GM19025 (cell line): ENCODE measurements around the gene SPOP.
"Not testable (repeated sequence)": the region's sequence is repeated elsewhere in the genome, so short reads cannot be mapped to it uniquely, and the experiment has no call there.

Experiments
- ATAC-seq: cut with Tn5 transposase; IDR thresholded peaks from one replicate; pipeline ENCODE4 v1.9.1; 2021; ENCODE audit warnings: mild to moderate bottlenecking, low read depth, moderate library complexity; ENCODE audit not compliant: unreplicated experiment

SPOP gene

DNA sequence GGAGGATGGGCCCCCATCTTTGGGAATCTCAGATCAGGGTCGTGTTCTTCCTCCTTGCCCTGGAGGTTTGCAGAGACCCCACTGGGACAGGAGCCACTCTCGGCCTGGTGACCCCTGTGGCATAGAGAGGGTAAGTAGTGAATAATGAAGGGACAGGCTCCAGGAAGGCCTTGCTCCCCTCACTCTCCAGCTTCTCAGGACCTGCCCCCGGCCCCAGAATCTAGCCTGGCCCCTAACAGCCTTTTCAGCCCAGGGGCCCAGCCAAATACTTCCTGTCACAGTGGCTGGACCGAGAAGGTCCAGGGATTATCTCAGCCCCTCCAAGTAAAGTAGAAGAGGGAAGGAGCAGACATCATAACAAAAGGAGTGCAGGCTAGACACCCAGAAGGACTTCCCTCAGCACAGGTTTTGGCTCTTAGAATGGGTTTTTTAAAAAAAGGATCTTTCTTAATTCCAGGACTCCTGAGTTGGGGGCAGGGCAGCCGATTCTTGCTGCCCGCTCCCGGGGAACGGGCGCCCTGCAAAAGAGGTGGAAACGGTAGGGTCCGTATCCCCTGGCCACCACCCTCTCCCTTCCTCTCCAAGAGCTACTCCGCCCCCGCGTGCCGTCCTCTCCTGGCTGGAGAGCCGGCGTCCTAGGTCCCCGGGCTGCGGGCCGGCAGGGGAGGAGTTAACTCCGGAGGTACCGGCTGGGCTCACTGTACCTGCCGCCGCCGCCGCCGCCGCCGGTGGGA, 102.8 kb downstream of the SPOP start:
- no peak for ATAC-seq

DNA sequence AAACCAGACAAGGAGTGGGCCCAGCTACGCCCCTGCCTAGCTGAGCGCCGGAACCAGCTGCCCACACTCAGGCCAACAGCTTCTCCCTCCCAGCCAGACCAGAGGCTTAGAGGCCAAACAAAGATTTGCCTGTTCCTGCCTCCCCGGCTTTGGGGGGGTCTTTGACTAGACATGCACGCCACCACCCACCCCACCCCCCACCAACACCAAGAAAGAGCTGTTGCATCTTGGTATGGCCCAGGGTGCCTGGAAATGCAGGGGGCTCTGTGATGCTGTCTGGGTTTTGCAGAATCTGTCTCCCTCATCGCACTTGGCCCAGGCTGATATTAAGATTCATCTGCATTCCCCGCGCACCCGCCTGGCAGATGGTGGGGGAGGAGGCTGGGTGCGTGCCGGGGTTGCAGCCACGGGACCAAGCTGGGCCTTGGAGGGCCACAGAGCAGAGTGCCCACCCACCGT, 103.5 kb downstream of the SPOP start:
- ATAC-seq: no peak

DNA sequence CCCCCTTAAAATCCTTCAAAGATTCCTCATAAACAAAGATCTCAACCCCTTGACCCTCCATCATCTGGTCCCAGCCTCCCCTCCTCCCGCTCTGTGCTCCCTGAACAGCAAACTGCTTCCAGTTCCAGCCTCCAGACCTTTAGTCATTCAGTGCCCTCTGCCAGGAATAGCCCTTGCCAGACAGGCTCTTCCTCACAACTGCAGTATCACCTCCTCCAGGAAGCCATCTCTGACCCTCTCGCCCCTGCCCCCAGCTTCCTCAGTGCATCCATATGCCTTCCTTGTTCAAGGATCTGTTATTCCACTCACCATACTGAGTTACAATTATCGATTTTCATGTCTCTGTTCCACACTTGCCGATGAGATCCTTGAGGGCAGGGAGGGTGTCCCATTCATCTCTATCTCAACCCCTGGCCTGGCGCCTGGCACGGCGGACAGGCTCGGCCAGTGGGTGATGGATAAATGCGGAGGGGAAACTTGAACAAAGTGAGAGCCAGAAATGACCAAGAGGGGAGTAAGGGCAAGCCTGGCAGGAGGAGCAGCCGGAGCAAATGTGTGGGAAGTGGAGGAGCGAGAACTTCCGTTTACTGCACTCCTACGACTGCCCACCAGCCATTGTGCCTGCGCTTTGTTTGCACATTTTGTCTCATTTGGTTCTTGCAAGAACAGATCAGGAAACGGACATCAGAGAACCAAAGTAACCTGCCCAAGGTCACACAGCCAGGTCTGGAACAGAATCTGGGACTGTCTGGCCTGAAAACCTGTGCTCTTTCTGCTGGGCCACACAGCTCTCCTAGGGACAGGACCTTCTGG, 104.2 kb downstream of the SPOP start:
- ATAC-seq: no peak

DNA sequence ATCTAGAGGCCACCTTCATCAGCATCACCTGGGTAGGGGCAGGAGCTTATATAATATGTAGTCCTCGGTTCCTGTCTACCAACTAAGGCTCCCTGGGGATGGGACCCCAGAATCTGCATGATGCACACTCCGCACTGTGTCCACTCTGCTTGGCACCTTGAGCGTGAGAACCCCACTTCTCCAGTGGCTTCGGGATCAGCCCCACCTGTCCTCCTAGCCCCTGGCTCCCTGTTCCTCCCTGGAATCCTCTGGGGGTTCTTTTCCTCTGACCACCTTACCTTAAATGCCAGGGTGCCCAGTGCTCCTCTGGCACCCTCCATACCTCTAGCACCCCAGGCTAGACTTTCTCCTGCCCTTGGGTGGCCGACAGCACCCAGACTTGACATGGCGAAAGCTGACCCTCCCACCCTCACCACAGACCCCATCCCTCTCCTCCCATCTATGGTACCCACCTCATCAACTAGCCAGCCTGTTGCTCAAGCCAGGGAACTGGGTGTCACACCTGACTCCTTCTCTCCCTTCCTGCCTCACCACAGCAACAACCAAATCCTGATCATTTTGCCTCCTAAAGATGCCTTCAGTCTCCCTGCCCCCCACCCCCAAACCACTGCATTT, 105.0 kb downstream of the SPOP start:
- no peak for ATAC-seq

DNA sequence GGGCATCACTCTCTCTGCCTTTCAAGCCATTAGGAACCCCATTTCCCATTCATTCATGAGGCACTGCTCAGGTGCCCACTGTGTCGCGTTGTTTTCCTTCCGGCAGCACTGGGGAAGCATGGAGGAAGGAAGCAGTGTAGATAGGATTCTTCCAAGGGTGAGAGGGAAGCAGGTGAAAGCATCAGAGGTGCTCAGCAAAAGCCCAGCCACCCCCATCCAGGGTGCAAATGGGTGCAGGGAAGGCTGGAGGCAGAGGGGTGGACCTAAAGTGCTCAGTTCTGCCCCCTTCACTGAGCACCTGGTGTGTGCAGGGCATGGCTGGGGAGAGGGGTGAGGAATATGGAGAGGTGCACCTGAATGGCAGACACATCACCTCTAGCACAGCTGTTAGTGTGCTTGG, 105.7 kb downstream of the SPOP start:
- ATAC-seq: no peak

DNA sequence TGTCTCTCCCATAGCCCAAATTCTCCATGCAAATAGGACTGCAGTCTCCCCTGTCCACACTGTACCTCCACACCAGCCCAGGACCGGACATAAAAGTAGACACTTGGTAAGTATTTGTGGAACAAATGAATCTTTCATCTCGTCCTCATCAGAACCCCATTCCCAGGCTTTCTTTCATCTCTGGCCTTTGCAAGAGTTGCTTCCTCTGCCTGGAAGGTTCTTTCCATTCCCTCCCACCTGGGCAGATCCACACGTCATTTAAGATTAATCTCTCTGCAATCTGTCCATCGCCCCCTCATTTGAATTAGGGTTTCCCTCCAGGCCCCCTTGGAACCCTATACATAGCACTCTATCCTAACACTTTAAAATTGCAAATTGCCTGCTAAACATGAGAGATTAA, 106.1 kb downstream of the SPOP start:
- ATAC-seq: no peak

DNA sequence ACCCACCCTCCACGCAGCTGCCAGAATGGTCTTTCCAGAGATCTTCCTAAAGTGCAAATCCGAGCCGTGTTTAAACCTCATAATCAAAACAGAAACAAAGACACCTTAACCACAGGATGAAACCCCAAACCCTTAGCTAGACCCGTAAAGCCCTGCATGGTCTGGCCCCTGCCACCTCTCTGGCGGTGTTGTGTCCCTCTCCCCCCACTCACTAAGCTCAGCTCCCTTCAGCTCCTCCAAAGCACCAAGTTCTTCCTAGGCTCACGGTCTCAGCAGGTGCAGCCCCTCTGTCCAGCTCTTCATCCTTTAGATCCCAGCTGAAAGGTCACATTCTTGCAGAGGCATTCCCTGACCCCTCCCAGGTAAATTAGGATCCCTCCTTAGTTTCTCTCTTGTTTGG, 106.6 kb downstream of the SPOP start:
- ATAC-seq: no peak

DNA sequence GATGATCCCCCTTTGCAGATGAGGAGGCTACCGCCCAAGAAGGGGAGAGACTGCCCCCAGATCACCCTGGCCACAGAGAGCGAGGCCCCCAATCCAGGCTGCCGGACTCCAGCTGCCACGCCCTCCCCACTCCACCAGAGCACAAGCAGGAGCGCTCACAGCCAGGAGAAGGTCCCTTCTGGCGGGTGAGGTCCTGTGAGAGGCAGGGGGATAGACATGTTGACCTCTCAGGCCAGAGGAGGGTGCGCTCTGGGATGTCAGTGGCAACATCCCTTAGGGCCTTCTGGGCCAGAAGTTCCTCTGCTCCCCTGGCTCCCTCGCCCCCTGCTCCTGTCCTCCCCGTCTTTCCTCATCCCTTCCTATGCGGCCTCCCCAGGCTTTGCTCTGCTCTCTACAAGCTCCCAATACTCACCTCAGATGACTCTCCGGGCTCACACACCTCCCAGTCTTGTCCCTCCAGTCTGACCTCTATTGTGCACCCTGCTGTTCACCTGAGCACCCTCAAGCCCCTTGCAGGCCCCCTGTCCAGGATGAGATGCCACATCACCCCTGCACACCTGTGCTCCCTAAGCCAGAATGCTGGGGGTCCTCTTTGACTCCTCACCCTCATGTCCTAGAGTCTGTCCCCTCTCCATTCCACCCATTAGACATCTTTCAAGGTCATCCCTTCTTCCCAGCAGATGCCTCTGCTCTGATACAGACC, 107.2 kb downstream of the SPOP start:
- ATAC-seq: no peak

DNA sequence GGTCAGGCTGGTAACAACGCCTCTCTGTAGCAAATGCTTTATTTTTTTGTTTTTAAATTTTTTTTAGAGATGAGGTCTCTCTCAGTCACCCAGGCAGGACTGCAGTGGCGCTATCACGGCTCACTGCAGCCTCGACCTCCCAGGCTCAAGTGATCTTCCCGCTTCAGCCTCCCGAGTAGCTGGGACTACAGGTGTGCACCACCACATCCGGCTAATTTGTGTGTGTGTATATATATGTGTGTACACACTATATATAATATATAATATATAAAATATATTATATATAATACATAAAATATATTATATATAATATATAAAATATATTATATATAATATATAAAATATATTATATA, 109.2 kb downstream of the SPOP start:
- ATAC-seq: not testable (repeated sequence)

DNA sequence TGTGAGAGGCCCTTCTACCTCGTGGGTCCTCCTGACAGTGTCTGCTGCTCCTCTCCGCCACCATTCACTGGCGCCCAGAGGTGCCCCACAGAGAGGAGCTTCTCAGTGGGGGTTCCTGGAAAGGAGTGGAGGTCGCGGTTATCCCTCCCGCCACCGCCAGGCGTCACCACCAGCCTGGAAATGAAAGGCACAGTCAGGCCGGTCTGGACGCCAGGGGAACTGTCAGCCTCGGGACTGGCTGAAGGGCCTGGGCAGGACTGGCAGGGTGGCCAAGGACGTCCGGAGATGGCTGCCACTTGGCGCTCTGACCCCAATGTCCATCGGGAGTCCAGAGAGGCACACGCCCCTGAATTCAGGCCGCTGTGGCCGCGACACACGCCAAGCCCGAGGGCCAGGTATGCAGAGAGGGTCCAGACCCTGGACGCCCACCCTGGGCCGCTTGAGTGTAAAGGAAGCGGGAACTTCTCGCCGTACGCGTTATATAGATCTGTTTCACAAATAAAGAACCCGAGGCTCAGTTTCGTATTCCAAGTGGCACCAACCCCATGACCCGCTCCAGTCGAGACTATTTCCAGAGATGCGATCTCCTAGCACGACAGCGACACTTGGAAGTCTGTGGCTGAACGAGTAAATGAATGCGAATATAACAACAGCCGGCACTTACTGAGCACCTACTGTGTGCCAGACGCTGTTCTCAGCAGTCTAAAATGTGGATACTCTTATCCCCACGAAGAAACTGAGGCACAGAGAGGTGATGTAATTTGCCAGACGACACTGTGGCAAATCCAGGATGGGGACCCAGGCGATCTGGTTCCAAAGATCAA, 109.8 kb downstream of the SPOP start:
- no peak for ATAC-seq

DNA sequence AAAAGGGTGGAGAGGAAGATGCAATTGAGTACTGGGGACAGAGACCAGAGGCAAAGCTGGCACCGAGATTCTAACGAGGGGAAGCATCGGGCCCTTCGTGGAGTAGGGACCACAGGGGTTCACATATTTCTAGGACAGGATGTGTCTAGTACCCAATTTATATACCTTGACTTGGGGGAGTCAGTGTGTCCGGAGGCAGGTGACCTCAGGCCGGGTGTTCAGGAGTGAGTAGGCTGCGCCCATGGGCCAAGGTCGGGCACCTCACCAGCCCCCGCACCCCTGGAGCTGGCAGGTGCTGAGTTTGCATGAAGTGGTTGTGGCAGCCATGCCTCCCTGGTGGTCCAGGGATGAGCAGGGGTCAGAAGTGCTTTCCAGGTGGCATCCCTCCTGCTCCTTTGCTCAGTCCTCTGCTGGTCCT, 110.8 kb downstream of the SPOP start:
- ATAC-seq: no peak

DNA sequence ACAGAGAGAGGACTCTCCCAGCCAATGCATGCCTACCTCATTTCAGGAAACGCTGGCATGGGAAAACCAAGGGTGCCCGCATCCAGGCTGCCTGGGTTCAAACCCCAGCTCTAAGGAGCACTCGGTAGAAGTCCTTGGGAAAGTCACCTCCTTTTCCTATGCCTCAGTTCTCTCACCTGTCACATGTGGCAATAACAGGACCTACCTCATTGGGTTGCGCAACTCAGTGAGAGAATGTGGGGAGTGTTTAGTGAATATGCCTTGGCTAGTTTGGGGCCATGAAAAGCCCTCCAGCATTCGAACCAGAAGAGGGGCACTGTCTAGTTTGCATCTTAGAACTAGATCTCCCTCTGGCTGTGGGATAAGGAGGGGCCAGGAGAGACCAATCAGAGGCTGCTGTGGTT, 111.2 kb downstream of the SPOP start:
- no peak for ATAC-seq

DNA sequence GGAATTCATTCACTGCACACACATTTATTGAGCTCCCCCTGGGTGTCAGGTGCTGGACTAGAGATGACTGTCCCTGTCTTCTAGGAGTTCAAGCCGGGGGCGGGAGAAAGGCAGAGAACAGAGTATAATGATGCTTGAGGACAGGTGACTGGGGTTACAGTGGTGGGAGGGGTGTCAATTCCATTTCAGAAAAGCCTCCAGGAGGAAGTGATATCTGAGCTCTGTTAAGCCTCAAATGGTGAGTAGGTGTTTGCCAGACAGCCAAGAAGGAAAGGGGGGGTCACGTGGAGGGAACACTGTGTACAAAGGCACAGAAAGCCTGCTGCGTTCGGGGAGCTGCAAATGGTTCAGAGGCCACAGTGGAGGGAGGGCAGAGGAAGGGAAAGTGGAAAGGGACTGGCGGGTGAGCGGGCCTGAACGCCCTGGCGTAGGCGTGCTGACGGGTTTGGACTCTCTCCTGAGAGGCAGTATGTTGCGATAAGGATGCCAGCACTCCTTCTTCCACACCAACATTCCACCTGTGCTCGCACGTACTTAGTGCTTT, 111.9 kb downstream of the SPOP start:
- ATAC-seq: no peak

DNA sequence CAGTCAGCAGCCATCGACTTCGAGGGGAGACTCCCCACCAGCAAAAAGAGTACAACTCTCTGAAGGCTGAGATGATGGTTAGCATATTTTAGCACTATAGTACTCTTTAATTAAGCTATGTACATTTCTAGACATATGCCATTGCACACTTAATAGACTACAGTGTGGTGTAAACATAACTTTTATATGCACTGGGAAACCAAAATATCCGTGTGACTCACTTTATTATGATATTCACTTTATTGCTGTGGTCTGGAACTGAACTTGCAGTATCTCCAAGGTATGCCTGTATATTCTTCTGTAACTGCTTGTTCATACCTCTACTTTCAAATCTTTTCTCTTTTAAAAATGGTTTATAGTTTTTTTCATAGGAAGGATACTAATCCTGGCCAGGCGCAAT, 113.3 kb downstream of the SPOP start:
- no peak for ATAC-seq

DNA sequence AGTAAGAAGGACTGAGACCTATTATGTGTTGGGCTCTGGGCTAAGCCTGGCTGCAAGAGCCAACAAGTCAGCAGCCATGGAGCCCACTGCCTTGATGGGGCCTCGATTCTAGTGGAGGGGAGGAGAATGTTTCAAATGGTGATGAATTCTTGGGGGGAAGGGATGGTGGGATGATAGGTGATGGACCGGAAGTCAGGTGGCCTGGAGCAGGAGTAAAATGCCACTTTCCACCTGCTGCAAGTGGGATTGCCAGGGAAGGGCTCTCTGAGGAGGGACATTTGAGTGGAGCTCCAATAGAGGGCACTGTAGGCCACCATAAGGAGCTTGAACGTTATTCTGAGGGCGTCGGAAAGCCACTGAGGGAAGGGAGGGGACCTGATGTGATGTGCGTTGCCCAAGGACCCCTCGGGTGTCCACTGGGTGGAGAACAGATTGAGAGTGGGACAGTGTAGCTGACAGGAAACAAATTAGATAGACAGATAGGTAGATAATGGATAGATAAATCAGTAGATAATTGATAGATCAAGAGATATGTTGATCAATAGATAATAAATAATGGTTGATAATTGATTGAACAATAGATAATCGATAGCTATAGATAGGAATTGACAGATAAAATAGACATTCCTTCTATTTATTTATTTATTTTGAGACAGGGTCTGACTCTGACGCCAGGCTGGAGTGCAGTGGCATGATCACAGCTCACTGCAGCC, 120.4 kb downstream of the SPOP start:
- ATAC-seq: no peak

DNA sequence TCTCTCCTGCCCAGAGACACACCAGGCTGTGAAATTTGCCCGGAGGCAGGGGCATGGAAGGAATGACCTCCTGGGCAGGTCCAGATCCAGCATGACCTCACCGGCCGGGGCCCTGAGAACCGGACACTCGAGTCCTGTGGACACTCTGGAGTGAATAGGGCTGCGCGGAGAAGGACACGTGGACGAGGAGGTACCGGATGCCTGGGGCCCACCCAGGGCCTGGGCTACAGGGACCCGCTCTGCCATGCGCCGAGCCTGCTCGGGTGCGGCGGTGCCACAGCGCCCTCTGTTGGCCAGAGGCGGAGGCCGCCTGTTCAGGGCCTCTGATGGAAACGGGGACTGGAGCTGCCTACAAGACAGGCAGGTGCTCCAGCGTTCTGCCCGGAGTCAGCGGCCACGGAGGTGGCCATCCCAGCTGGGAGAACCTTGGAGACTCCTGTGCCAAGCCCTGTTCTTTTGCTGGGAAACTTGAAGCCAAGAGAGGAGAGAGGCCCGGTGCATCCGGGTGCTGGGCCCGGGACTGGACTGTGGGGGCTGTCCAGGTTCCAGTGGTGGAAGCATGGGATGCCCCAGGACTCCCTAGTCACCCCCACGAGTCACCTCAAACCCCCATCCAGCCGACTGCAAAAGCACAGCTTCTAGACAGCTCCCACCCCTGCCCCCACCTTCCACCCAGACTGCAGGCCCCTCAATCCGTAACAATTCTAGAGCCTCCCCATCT, 121.5 kb downstream of the SPOP start:
- ATAC-seq: no peak

DNA sequence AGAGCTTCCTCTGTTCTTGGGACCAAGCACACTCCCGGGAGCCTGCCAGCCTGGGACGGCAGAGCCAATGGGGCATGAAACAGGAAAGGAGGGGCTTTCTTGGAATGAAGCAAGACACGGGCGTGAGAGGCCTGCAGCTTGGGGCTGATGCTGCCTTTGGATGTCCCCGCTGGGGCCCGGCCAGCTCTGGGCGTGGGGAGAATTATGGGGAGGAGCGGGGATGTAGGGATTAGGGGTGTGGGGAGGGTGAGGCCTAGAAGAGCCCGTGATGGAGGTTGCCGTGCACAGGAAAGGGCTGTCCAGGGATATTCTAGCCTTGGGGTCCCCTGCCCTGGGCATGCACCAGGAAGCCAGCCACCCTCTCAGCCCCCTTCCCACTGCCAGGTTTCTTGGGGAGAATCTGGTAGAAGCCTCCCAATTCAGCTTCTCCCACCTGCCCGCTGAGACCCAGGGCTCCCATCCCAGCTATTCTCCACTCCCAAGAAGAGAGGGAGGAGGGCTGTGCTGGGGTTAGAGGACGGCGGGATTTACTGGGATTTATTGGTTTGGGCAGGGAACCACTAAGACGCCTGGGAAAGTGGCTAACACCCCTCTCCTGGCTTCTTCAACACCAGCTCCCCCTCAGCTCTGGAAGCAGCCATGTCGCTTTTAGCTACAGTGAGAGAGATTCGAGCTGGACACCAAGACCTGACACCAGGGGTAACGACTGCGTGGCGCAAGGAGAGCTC, 122.2 kb downstream of the SPOP start:
- no peak for ATAC-seq
